Measurements from ENCODE around the gene GALNT1. TPM values are rescaled to one million over a fixed set of nuclear protein-coding genes. Genes with fewer than 3 reads are reported as not detected.
A peak's percentile ranks its signal among the peaks of the same experiment; 100 is the strongest.

Gene GALNT1
- total and polyA plus RNA-seq, 9 of the 15 experiments (the other 6 are each of a cell fraction or from before 2014, with no cell fraction given) = 14.4 to 54.1 (median 36.6) TPM

DNA sequence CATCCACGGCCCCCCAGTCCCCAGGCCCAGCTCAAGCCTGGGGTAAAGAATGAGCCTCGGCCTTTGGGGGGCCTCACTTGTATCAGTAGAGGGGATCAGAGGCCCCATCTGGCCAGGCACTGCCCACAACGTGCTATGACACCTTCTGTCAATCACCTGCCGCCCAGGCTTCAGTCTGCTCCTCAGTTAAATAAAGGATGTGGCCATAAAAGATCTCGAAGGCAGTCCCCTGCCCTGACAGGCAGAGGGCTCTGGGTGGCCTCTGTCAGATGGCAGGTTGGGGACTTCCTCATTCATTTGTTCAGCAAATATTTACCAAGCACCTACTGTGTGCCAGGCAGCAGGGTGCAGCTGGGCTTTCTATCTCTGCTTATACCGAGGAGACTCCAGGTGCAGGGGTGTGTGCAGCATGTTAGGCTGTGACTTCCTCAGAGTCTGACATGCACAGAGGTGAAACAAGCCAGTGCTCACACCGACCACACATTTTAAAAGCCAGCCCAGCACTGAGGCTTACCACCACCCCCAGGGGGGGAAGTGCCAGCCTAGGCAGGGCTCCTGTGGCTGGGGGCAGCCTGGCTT is 166.4 kb downstream of the GALNT1 start:
- POLR2A ChIA-PET = interaction anchor here (0.7 kb wide), 1 partner anchor 195 kb away, joined by 3 read pairs; no protein-coding TSS in a partner anchor
- no peaks in the 10 kb centered on the region for H3K4me1 ChIP-seq (replicated peaks in 1 of 2; ENCODE audit: control insufficient read depth in 2 of 2, insufficient read depth in 2 of 2, low read length in 2 of 2)
- H3K4me3 ChIP-seq = no peak overlapping the region
- FAIRE-seq = no peak
- H3K9ac ChIP-seq (ENCODE audit: insufficient read depth in 1 of 2, low read depth in 2 of 2, low read length in 2 of 2) = no peak overlapping the region
- no peak overlapping the region for H3K27ac ChIP-seq (ENCODE audit: extremely low read depth, low read depth, low read length)
- WGBS (ENCODE audit: insufficient coverage, low coverage, missing lambda C conversion rate) = 0% methylated on average over 7 of the region's 7 CpGs
- CTCF ChIA-PET (ENCODE audit: low intra/inter-chr PET ratio) = no interaction called here
- H3K27me3 ChIP-seq (ENCODE audit: control insufficient read depth in 2 of 2, insufficient read depth in 2 of 2, low read length in 2 of 2) = peaks cover 4 to 13% of the 10 kb centered on the region in 2 experiments; a peak in 3 of 5 replicates
- BruUV-seq (replicated peaks) = no TSS peak
- H4K20me1 ChIP-seq (replicated peaks; ENCODE audit: control insufficient read depth, insufficient read depth, low read length) = no peaks in the 10 kb centered on the region
- H3K9me3 ChIP-seq (replicated peaks; ENCODE audit: control insufficient read depth, insufficient read depth, low read depth, low read length) = no peaks in the 10 kb centered on the region
- DNase-seq (ENCODE audit: extremely low read depth in 1 of 4, low spot score in 3 of 4) = no peak
- H3K79me2 ChIP-seq (ENCODE audit: control insufficient read depth, insufficient read depth, low read length) = no peaks in the 10 kb centered on the region
- H3K4me2 ChIP-seq (ENCODE audit: insufficient read depth, low read length) = no peak overlapping the region
- H2AFZ ChIP-seq (ENCODE audit: low read depth, low read length) = no peak overlapping the region
- no peak; the same call in none of the 3 replicates for ATAC-seq
- no peaks in the 10 kb centered on the region for H3K36me3 ChIP-seq (ENCODE audit: control insufficient read depth, insufficient read depth, low read length)
- TF ChIP-seq ZNF740 (CRISPR knock-in tag; IDR thresholded peaks at IDR 0.05) (no peak), ZNF740 (tag; IDR thresholded peaks at IDR 0.05) (no peak), ZKSCAN1 (IDR thresholded peaks at IDR 0.05; ENCODE audit: low read depth, low read length) (peak; percentile 84; the same call in 1 of the 2 replicates)
- in situ Hi-C loops (cut with MboI) = no loop called here
- intact Hi-C loops (cut with micrococcal nuclease) = no loop called here
- H3K9me1 ChIP-seq (ENCODE audit: control insufficient read depth, insufficient read depth, low read length) = no peaks in the 10 kb centered on the region

DNA sequence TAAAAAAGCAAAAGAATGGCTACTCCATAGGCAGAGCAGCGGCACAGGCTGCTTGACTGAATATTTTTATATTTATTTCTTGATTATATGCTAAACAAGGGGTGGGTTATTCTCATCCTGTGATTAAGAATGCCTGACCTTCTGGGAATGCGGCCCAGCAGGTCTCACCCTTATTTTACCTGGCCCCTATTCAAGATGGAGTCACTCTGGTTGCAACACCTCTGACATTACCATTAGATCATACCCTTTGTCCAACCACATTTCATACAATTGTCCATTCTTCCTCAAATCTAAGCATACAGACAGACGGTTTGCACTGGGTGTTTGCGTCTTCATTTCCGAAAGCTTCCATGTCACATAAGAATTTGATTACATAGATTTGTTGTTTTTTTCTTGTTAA is 168.2 kb downstream of the GALNT1 start:
- H4K20me1 ChIP-seq (replicated peaks; ENCODE audit: control insufficient read depth, insufficient read depth, low read length) = no peaks in the 10 kb centered on the region
- BruUV-seq (replicated peaks) = no TSS peak
- WGBS (ENCODE audit: insufficient coverage, low coverage, missing lambda C conversion rate) = 19% methylated on average over 5 of the region's 5 CpGs
- H3K4me3 ChIP-seq = no peak overlapping the region
- H2AFZ ChIP-seq (ENCODE audit: low read depth, low read length) = no peak overlapping the region
- no peak overlapping the region for H3K9ac ChIP-seq (ENCODE audit: insufficient read depth in 1 of 2, low read depth in 2 of 2, low read length in 2 of 2)
- no peaks in the 10 kb centered on the region for H3K36me3 ChIP-seq (ENCODE audit: control insufficient read depth, insufficient read depth, low read length)
- DNase-seq (ENCODE audit: extremely low read depth in 1 of 4, low spot score in 3 of 4) (no peak), FAIRE-seq (peak; percentile 48), ATAC-seq (no peak)
- no peaks in the 10 kb centered on the region for H3K9me3 ChIP-seq (replicated peaks; ENCODE audit: control insufficient read depth, insufficient read depth, low read depth, low read length)
- no peak overlapping the region for H3K27ac ChIP-seq (ENCODE audit: extremely low read depth, low read depth, low read length)
- in situ Hi-C loops (cut with MboI) (loop anchor here (10.0 kb wide), 2 partner anchors 205 to 355 kb away; no protein-coding TSS in a partner anchor), intact Hi-C loops (cut with micrococcal nuclease) (loop anchor here (10.0 kb wide), 2 partner anchors 515 to 825 kb away; no protein-coding TSS in a partner anchor)
- no peaks in the 10 kb centered on the region for H3K79me2 ChIP-seq (ENCODE audit: control insufficient read depth, insufficient read depth, low read length)
- no peaks in the 10 kb centered on the region for H3K4me1 ChIP-seq (replicated peaks in 1 of 2; ENCODE audit: control insufficient read depth in 2 of 2, insufficient read depth in 2 of 2, low read length in 2 of 2)
- H3K27me3 ChIP-seq (ENCODE audit: control insufficient read depth in 2 of 2, insufficient read depth in 2 of 2, low read length in 2 of 2) = peaks cover 6 to 23% of the 10 kb centered on the region in 2 experiments; a peak in 4 of 5 replicates
- POLR2A ChIA-PET = interaction anchor here (1.2 kb wide), 1 partner anchor 169 kb away, joined by 3 read pairs; no protein-coding TSS in a partner anchor
- TF ChIP-seq NR2C1 (IDR thresholded peaks at IDR 0.05) (no peak), NR2C1 (tag; IDR thresholded peaks at IDR 0.05) (peak; percentile 15; the same call in 1 of the 2 replicates), RBBP5 (IDR thresholded peaks at IDR 0.05; ENCODE audit: borderline replicate concordance, insufficient read depth, low read length, poor library complexity, severe bottlenecking) (no peak), SREBF2 (CRISPR knock-in tag; IDR thresholded peaks at IDR 0.05) (no peak), PTTG1 (tag; IDR thresholded peaks at IDR 0.05; ENCODE audit: low read depth) (no peak), ZKSCAN8 (CRISPR knock-in tag; IDR thresholded peaks at IDR 0.05) (no peak), ZNF280B (CRISPR knock-in tag; IDR thresholded peaks at IDR 0.05) (no peak), U2AF1 (optimal IDR thresholded peaks at IDR 0.05; ENCODE audit: low read depth, low read length) (no peak)
- TF ChIP-seq, protein P1, sequence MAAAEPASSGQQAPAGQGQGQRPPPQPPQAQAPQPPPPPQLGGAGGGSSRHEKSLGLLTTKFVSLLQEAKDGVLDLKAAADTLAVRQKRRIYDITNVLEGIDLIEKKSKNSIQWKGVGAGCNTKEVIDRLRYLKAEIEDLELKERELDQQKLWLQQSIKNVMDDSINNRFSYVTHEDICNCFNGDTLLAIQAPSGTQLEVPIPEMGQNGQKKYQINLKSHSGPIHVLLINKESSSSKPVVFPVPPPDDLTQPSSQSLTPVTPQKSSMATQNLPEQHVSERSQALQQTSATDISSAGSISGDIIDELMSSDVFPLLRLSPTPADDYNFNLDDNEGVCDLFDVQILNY (CRISPR knock-in tag; IDR thresholded peaks at IDR 0.05) = no peak
- no peak overlapping the region for H3K4me2 ChIP-seq (ENCODE audit: insufficient read depth, low read length)
- H3K9me1 ChIP-seq (ENCODE audit: control insufficient read depth, insufficient read depth, low read length) = no peaks in the 10 kb centered on the region
- CTCF ChIA-PET (ENCODE audit: low intra/inter-chr PET ratio) = no interaction called here

All from K562 (cell line).